ENCODE results near the gene PRDM12. TPM values are rescaled to one million over a fixed set of nuclear protein-coding genes. Genes with fewer than 3 reads are reported as not detected.

Gene PRDM12
- total RNA-seq, 2 experiments from 2014 or later: 0.14 TPM; not detected in 1

GRCh38 chr9:130732136-130732535, 67.7 kb downstream of the PRDM12 start:
- intact Hi-C loops (cut with micrococcal nuclease): no loop called here
- Mint-ChIP-seq H3K4me3 (no peak overlapping the region), H3K9me3 (no peaks in the 10 kb centered on the region), H3K36me3 (ENCODE audit: low read depth) (no peaks in the 10 kb centered on the region), H3K4me1 (ENCODE audit: low read depth) (peaks cover 17% of the 10 kb centered on the region), H3K27ac (no peak overlapping the region), H3K27me3 (no peaks in the 10 kb centered on the region)
- no peak for TF ChIP-seq CTCF (IDR thresholded peaks at IDR 0.05)
- CTCF ChIA-PET: interaction anchor here (0.9 to 2.3 kb wide), 10 partner anchors 9 to 133 kb away, joined by 3 to 16 read pairs (median 4); partner anchors contain the start of gene EXOSC2
- ATAC-seq (no peak), DNase-seq (peak; percentile 20)
- POLR2A ChIA-PET: no interaction called here

Small RNAs within 50 kb of the gene (microRNA-seq; reads per million reads assigned to microRNA genes)
- not detected for gene MIR6856 (ENCODE audit: borderline microRNAs expressed, borderline replicate concordance)

Other genes starting within 250 kb of the PRDM12 start
- 10 to 100 TPM in 1 of 2 experiments, 1 to 10 TPM in 1; 9.8 to 11.5 TPM for gene ASS1, start 219.6 kb upstream of the PRDM12 start, total RNA-seq
- 10 to 100 TPM; 32.9 to 42.9 TPM for gene FUBP3, start 85.0 kb upstream of the PRDM12 start, total RNA-seq
- 10 to 100 TPM; 82.1 to 82.5 TPM for gene EXOSC2, start 29.2 kb downstream of the PRDM12 start, total RNA-seq
- 10 to 100 TPM; 30.2 to 33.0 TPM for gene ABL1, start 170.7 kb downstream of the PRDM12 start, total RNA-seq
- gene QRFP, start 232.2 kb downstream of the PRDM12 start, total RNA-seq: not detected

Data from activated CD8-positive, alpha-beta T cell treated with anti-CD3 and anti-CD28 coated beads for 36 hours (primary cell).